RKO (cell line): ENCODE data around the gene HIGD1C.
"Not testable (repeated sequence)": the region's sequence is repeated elsewhere in the genome, so short reads cannot be mapped to it uniquely, and the experiment has no call there.

Source experiments
- DNase-seq: peaks from one replicate; pipeline ENCODE4 v3.0.0-alpha.2; 2016; ENCODE audit warnings: low spot score

The HIGD1C gene

DNA sequence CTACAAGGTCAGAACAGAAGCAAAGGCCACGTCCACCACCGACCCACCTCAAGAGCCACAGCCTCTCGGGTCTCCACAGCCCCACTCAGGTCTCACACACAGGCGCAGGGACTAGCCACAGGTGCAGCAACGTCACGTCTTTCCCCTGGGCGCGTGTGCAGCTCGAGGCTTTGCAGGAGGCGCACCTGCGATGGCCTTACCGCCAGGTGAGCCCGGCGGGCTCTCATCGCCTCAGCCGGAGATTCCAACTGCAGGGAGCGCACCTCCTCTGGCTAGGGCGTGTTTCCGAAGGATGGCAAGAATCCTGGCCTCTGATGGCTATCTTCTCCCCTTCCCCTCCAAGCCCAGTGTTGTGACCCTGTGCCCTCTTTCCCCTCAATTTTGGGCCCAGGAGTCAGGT is at the start of gene HIGD1C:
Gene HIGD1C, plus strand, starts transcription at position 35 of the 400 bp plus-strand sequence. CDS start 1,455 bp downstream, outside the sequence.
- no peak for DNase-seq

- not testable (repeated sequence) for DNase-seq
Measured at GRCh38 chr12:50908479-50908878, 43.9 kb upstream of the HIGD1C start.

GRCh38 chr12:50912361-50912760 is 40.0 kb upstream of the HIGD1C start:
- DNase-seq: not testable (repeated sequence)

DNA sequence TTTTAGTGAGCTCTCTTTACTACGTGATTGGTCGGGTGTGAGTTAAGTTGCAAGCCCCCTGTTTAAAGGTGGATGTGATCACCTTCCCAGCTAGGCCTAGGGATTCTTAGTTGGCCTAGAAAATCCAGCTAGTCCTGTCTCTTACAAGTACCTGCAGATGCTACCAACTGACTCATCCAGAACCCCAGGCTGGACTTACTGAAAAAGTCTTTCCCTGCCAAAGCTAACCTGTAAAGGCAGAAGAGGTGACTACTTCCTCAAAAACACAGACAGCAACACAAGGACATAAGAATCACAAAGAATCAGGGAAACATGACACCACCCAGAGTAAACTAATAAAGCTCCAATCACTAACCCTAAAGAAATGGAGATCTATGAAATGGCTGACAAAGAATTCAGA is 39.1 kb upstream of the HIGD1C start:
- DNase-seq: no peak

DNA sequence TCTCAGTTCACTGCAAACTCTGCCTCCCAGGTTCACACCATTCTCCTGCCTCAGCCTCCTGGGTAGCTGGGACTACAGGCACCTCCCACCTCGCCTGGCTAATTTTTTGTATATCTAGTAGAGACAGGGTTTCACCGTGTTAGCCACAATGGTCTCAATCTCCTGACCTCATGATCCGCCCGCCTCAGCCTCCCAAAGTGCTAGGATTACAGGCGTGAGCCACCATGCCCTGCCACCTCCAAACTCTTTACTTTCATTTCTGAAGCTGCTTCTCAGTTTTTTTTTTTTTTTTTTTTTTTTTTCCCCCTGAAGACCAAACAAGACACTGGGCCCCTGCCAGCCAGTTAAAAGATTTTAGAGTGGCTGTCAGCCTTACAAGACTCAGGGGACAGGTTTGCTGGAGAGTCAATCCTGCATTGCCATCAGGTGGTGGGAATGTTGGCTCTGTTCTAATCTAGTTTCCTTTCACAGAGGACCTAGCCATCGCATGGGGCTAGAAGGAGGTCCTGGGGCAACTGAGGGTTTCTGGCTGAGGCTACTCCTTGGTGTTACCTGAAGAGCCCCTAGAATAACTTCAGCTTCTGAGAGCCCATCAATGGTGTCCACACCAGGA is 37.4 kb upstream of the HIGD1C start:
- DNase-seq: no peak

GRCh38 chr12:50916292-50916691 is 36.1 kb upstream of the HIGD1C start:
- no peak for DNase-seq

- no peak for DNase-seq
Measured at GRCh38 chr12:50918584-50919316, 33.6 kb upstream of the HIGD1C start.

GRCh38 chr12:50922820-50923219 is 29.5 kb upstream of the HIGD1C start:
- DNase-seq: no peak

- no peak for DNase-seq
Measured at GRCh38 chr12:50923361-50924130, 28.8 kb upstream of the HIGD1C start.

DNA sequence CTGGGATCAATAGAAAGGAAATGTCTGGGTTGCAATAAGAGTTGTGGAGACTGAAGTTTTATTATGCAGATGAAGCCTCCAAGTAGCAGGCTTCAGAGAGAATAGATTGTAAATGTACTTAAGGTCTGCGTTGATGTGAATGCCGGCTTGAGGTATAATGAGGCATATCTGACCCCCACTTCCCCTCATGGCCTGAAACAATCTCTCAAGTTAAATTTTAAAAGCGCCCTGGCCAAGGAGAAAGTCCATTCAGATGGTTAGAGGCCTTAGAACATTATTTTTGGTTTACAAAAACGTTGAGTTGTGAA is 28.3 kb upstream of the HIGD1C start:
- no peak for DNase-seq

- no peak for DNase-seq
Measured at GRCh38 chr12:50924439-50925341, 27.7 kb upstream of the HIGD1C start.

- DNase-seq: no peak
Measured at GRCh38 chr12:50925342-50925651, 27.0 kb upstream of the HIGD1C start.

GRCh38 chr12:50925920-50926319 is 26.4 kb upstream of the HIGD1C start:
- no peak for DNase-seq

- no peak for DNase-seq
Measured at GRCh38 chr12:50926415-50926814, 25.9 kb upstream of the HIGD1C start.

DNA sequence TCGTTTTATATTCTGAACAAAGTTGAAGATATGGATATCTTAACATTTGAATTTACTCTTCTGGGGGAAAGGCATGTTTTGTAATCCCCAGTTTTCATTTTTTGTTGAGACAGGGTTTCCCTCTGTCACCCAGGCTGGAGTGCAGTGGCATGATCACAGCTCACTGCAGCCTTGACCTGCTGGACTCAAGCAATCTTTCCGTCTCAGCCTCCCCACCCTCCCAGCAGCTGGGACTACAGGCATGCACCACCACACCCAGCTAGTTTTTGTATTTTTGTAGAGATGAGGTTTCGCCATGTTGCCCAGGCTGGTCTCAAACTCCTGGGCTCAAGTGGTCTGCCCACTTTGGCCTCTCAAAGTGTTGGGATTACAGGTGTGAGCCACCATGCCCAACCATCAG is 25.4 kb upstream of the HIGD1C start:
- not testable (repeated sequence) for DNase-seq

DNA sequence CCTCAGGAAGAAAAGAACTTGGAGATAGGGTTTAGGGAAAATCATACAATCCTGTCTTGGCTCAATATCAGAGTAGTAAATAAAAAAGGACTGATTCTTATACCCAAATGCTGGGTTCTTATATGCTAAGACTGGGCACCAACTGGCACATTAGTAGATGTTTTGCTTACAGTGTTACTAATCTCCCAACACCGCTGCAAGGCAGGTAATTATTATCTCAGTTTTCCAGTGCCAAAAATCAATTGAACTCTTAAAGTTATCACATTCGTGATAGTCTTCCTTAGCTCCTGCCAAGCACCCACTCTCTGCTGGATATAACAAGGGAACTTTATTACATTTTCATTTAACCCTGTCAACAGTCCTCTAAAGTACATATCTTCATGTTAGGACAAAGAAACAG is 25.0 kb upstream of the HIGD1C start:
- DNase-seq: no peak

DNA sequence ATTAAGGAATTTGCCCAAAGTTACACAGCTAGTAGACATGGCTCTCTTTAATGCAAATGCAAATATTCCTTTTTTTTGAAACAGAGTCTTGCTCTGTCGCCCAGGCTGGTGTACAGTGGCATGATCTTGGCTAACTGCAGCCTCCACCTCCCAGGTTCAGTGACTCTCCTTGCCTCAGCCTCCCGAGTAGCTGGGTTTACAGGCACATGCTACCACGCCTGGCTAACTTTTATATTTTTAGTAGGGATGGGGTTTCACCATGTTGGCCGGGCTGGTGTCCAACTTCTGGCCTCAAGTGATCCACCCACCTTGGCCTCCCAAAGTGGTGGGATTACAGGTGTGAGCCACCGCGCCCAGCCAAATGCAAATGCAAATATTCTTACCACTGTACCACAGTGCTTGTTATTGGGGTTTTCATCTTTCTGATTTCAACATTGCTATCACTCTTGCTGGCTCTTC is 24.5 kb upstream of the HIGD1C start:
- no peak for DNase-seq

DNA sequence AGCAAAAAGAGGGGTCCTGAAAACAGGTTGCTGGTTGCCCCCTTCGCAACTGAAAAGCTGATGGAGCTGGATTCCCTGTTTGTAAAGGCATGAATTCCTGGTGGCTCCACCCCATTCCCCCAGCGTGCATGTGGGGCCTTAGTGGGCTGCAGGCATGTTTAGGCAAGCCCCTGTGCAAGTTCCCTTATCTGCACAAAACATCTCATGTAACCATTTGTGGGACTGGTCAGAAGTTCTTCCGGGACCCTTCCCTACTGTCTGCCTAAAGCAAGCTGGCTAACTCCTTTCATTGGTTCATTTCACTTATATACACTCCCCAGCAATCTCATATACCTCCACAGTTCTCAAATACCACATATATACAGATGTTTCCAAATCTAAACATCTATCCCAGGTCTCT is 24.0 kb upstream of the HIGD1C start:
- DNase-seq: no peak

GRCh38 chr12:50929831-50930230 is 22.5 kb upstream of the HIGD1C start:
- no peak for DNase-seq

DNA sequence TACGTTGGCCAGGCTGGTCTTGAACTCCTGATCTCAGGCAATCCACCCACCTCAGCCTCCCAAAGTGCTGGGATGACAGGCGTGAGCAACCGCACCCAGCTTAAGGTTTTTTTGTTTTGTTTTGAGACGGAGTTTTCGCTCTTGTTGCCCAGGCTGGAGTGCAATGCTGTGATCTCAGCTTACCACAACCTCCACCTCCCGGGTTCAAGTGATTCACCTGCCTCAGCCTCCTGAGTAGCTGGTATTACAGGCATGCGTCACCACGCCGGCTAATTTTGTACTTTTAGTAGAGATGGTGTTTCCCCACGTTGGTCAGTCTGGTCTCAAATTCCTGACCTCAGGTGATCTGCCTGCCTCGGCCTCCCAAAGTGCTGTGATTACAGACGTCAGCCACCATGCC is 21.9 kb upstream of the HIGD1C start:
- DNase-seq: not testable (repeated sequence)

DNA sequence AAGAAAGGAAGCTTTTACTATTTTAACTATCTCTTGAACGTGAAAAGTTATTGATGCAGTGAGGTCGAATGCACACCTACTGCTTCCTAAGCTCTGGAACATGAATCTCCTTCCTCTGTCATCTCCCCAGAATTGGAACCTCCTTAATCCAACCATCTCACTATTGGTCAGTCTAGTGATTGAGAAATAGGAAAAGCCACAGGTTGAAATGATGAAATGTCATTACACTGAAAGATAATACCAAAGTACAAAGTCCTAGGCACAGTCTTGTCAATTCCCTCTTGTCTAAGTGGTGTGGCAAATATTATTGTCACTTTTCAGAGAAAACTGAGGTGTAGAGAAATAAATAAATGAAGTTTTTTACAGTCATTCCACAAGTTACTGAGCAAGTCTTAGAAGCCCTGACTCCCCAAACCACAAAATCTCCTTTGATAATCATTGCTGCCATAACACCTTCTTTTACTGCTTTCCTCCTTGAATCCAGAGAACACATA is 19.5 kb upstream of the HIGD1C start:
- no peak for DNase-seq
